ENCODE data around the gene DOCK10.

Gene DOCK10

GRCh38 chr2:224753743-224754540 is 288.3 kb downstream of the DOCK10 start:
- DNase-seq: no peak

- no peak for DNase-seq
Observed at GRCh38 chr2:224751996-224752698, 290.1 kb downstream of the DOCK10 start.

- no peak for DNase-seq
Observed at GRCh38 chr2:224749136-224749535, 293.1 kb downstream of the DOCK10 start.

GRCh38 chr2:224747765-224748164 is 294.5 kb downstream of the DOCK10 start:
- DNase-seq: no peak

- no peak for DNase-seq
Observed at GRCh38 chr2:224736227-224736626, 306.0 kb downstream of the DOCK10 start.

GRCh38 chr2:224734949-224735348 is 307.3 kb downstream of the DOCK10 start:
- no peak for DNase-seq

- DNase-seq: no peak
Observed at GRCh38 chr2:224731665-224732064, 310.6 kb downstream of the DOCK10 start.

- DNase-seq: no peak
Observed at GRCh38 chr2:224729435-224729834, 312.8 kb downstream of the DOCK10 start.

- DNase-seq: peak; percentile 5
Observed at GRCh38 chr2:224724331-224724730, 317.9 kb downstream of the DOCK10 start.

GRCh38 chr2:224723586-224724217 is 318.6 kb downstream of the DOCK10 start:
- DNase-seq: no peak

- DNase-seq: peak; percentile 82
Observed at GRCh38 chr2:224722770-224723169, 319.5 kb downstream of the DOCK10 start.

GRCh38 chr2:224722250-224722649 is 320.0 kb downstream of the DOCK10 start:
- DNase-seq: peak; percentile 66

GRCh38 chr2:224716921-224717320 is 325.3 kb downstream of the DOCK10 start:
- DNase-seq: no peak

- no peak for DNase-seq
Observed at GRCh38 chr2:224716201-224716600, 326.1 kb downstream of the DOCK10 start, which contains the start of gene CCDC195. CCDC195 (minus strand) TSS chr2:224716365; CDS start chr2:224716365, 0 bp downstream.

Data from NCI-H2171 treated with DMSO at 0.1 percent for 48 hours (cell line).